GM21717 (cell line): ENCODE results near the gene ESPN.
"Not testable (repeated sequence)": the region's sequence is repeated elsewhere in the genome, so short reads cannot be mapped to it uniquely, and the experiment has no call there.

Source experiments
- ATAC-seq: cut with Tn5 transposase; IDR thresholded peaks from one replicate; pipeline ENCODE4 v1.9.1; 2021; ENCODE audit warnings: mild to moderate bottlenecking, moderate library complexity; ENCODE audit not compliant: unreplicated experiment

The ESPN gene, protein sequence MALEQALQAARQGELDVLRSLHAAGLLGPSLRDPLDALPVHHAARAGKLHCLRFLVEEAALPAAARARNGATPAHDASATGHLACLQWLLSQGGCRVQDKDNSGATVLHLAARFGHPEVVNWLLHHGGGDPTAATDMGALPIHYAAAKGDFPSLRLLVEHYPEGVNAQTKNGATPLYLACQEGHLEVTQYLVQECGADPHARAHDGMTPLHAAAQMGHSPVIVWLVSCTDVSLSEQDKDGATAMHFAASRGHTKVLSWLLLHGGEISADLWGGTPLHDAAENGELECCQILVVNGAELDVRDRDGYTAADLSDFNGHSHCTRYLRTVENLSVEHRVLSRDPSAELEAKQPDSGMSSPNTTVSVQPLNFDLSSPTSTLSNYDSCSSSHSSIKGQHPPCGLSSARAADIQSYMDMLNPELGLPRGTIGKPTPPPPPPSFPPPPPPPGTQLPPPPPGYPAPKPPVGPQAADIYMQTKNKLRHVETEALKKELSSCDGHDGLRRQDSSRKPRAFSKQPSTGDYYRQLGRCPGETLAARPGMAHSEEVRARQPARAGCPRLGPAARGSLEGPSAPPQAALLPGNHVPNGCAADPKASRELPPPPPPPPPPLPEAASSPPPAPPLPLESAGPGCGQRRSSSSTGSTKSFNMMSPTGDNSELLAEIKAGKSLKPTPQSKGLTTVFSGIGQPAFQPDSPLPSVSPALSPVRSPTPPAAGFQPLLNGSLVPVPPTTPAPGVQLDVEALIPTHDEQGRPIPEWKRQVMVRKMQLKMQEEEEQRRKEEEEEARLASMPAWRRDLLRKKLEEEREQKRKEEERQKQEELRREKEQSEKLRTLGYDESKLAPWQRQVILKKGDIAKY

DNA sequence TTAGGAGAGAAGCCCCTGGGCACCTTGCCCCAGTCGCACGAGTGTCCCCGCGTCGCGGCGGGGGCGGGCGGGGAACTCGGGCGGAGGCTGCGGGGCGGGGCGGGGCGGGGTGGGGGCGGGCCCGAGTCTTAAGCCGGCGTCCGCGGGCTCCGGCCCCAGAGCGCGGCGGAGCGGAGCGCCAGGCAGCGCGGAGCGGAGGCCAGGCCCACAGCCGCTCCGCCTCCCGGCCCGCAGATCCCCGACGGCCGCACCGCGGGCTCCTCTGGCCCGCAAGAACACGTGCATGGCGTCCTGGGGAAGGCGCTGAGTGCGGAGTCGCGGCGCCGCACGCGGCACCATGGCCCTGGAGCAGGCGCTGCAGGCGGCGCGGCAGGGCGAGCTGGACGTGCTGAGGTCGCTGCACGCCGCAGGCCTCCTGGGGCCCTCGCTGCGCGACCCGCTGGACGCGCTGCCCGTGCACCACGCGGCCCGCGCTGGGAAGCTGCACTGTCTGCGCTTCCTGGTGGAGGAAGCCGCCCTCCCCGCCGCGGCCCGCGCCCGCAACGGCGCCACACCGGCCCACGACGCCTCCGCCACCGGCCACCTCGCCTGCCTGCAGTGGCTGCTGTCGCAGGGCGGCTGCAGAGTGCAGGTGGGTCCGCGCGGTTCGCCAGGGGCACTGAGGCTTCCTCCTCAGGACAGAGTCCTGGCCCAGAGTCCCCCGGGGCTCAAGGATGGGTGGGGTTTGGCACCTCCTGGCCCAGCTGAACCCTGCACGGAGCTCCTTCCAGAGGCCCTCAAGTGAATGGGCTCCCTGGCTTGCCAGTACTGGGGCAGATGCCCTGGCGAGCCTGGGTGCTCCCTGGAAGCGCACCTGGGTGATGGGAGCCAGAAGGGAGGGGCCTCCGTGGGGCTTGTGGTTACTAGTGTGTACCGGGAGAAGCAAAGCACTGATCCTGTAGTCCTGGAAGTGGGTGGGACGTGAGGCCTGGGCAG is at the start of gene ESPN:
Gene ESPN (plus strand): TSS at position 158 of the 975 bp plus-strand sequence. CDS start 180 bp downstream, at position 338.
- ATAC-seq, result no peak

DNA sequence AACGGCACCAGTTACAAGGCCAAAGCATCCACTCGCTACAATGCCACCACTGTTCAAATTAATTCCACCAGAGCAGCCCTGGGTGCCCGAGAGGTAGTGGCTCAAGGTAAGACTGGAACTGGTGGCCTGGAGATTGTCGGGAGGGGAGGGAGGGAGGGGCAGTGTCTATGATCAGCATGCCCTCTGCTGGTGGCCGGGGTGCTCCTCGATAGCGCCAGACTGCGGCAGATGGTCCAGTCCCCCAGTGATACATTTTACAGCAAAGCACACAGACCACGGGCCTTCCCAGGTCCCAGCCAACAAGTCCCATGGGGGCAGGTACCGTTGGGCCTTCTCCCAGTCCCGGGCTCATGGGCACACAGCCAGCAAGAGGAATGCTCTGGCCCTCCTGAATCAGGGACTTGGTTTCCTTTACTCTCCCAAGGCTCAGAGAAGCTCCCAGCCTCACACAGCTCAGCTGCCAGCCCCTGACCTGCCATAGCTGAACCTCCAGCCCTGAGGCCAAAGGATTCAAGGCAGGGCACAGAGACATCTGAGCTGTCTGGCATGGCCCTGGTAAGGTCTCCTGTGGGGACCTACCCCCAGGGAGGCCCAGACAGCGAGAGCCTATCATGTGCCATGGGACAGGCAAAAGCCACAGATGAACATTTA is 46.4 kb upstream of the ESPN start:
- ATAC-seq, result no peak

DNA sequence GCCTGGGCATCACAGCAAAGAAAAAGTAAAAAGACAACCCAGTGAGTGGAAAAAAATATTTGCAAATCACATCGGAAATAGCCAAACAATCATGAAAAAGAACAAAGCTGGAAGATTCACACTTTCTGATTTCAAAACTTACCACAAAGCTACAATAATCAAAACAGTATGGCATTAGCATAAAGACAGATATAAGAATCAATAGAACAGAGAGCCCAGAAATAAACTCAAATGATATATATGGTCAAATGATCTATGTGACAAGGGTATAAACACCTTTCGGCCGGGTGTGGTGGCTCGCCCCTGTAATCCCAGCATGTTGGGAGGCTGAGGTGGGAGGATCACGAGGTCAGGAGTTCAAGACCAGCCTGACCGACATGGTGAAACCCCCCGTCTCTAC is 44.5 kb upstream of the ESPN start:
- no peak for ATAC-seq

GRCh38 chr1:6384135-6384534 is 40.4 kb upstream of the ESPN start:
- ATAC-seq, result no peak

DNA sequence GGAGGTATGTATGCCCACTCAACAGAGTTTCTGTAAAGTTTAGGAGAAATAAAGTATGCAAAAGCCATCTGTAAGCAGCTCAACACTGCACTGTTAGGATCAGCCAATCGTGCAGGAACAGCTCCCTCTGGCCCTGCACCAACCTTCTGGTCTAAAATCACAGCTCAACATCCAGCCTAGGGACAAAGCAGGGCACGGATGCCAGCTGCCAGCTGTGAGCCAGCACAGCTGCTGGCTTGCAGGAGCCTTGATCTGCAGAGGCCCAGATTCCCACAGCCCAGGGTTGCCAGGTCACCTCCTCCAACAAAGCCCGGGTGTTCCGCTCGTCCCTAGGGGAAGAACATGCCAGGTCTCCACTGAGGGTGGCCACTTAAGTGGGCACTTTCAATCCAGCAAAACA is 39.6 kb upstream of the ESPN start:
- ATAC-seq, result no peak

GRCh38 chr1:6385488-6386191 is 38.9 kb upstream of the ESPN start:
- ATAC-seq, result no peak

DNA sequence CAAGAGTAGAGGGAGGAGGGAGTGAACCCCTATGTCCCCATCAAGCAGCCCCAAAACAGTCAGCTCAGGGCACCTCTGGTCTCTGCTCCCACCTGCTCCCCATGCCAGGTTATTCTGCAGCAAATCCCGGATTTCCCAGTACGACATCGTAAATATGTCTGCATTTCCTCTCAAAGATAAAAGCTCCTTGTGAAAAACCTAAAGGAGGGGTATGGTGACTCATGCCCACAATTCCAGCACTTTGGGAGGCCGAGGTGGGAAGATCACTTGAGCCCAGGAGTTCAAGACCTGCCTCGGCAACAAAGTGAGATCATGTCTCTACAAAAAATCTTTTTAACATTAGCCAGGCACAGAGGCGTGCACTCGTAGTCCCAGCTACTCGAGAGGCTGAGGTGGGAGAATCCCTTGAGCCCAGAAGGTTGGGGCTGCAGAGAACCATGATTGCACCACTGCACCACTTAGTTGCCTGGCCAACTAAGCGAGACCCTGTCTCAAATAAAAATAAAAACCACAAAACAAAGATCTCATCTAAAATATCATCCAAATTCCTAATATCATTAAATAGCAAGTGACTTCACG is 38.1 kb upstream of the ESPN start:
- ATAC-seq, result no peak

- no peak for ATAC-seq
These were observed 34.6 kb upstream of the ESPN start for GRCh38 chr1:6389971-6390370.

- no peak for ATAC-seq
These were observed 32.4 kb upstream of the ESPN start for GRCh38 chr1:6391951-6392808.

- peak; percentile 12 for ATAC-seq
These were observed 31.7 kb upstream of the ESPN start for GRCh38 chr1:6392809-6393399.

GRCh38 chr1:6393400-6394187 is 31.0 kb upstream of the ESPN start, which contains the start of gene ACOT7:
Gene ACOT7 (minus strand): TSS chr1:6393767. CDS start chr1:6393399, 368 bp downstream.
- peak; percentile 83 for ATAC-seq

- ATAC-seq, result not testable (repeated sequence)
These were observed 29.4 kb upstream of the ESPN start for GRCh38 chr1:6395130-6395529.

GRCh38 chr1:6395781-6396244 is 28.8 kb upstream of the ESPN start:
- ATAC-seq, result not testable (repeated sequence)

DNA sequence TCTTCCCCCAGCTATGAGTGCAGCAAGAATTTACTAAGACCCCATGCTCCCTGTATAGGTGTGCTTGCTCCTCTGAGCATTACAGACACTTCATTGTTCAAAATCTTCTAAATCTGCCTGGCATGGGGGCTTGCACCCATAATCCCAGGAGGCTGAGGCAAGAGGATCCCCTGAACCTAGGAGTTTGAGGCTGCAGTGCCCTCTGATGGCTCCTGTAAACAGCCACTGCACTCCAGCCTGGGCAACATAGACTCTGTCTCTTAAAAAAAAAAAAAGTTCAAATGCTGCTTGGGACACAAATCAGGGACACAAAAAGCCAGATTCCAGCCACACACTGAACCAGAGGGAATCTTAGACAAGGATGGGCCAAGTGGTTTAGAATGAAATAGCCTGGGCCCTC is 27.6 kb upstream of the ESPN start:
- no peak for ATAC-seq

DNA sequence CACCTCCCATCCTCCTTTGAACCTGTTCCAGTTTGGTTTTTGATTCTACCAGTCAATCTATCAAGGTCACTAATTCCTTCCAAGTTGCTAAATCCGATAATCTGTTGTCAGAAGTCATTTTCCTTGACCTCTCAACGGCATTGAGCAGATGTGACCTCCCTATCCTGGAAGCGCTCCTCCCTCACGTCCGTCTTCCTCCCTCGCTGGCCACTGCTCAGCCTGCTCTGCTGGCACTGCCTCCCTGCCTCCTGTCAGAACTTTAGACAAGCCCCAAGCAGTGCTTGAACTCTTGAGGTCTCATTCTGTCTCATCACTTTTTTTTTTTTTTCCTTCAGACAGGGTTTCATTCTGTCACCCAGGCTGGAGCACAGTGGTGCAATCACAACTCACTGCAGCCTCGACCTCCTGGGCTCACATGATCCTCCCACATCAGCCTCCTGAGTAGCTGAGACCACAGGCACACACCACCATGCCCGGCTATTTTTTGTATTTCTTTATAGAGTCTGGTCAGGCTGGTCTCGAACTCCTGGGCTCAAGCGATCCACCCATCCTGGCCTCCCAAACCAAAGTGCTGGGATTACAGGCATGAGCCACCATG is 26.6 kb upstream of the ESPN start:
- ATAC-seq, result no peak

DNA sequence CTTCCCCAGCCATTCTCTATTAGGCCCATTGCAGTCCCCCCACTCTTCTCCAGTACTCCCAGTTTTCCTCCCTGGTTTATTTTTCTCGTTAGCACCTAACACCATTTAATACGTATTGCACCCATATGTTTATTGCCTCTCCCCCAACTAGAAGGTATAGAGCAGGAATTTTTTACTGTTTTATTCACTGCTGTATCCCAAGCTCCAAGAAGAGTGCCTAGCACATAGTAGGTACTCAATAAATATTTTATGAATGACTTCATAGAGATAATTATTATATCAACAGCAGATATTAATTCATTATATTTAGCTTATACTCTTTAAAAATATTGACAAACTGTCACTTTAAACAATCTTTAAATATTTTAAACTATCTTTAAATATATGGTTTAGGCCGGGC is 25.3 kb upstream of the ESPN start:
- ATAC-seq, result no peak

DNA sequence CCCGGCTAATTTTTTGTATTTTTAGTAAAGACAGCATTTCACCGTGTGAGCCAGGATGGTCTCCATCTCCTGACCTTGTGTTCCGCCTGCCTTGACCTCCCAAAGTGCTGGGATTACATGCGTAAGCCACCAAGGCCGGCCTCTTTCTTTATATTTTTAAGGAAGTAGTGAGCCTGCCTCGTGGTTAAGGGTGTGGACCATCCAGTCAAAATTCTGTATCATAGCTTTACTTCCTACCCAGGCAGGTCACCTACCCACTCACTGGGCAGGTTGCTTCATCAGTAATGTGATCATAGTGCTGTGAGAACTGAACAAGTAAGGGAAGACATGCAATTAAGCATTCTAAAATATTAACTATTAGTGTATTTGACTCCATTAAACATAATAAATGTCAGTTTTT is 22.9 kb upstream of the ESPN start:
- no peak for ATAC-seq
